Loucy (cell line): ENCODE measurements around the gene SLX9.

ENCODE experiments used
- CTCF ChIP-seq: fragments of 200-600 bp; sonication (generic); conservative IDR thresholded peaks from 2 replicates; pipeline ENCODE4 v1.5.1; 2014; ENCODE audit warnings: mild to moderate bottlenecking, antibody characterized with exemption, low read length
- EZH2phosphoT487 ChIP-seq: fragments of 200-600 bp; IDR thresholded peaks from 2 replicates; pipeline ENCODE4 v1.6.1; 2018; ENCODE audit warnings: antibody characterized with exemption, mild to moderate bottlenecking, moderate library complexity, borderline replicate concordance

GRCh38 chr21:44951186-44951915, 11.5 kb downstream of the SLX9 start:
- no peak for TF ChIP-seq CTCF
- TF ChIP-seq EZH2phosphoT487, result no peak
